ENCODE results near the gene CACNA1F.

CACNA1F gene

GRCh38 chrX:49230500-49231232 is 2.5 kb downstream of the CACNA1F start:
- peak; percentile 63 for DNase-seq (ENCODE audit: low spot score)

GRCh38 chrX:49228185-49228584 is 5.0 kb downstream of the CACNA1F start:
- no peak for DNase-seq (ENCODE audit: low spot score)

- no peak for DNase-seq (ENCODE audit: low spot score)
Observed at GRCh38 chrX:49227726-49228125, 5.4 kb downstream of the CACNA1F start.

- DNase-seq (ENCODE audit: low spot score) = no peak
Observed at GRCh38 chrX:49226946-49227345, 6.2 kb downstream of the CACNA1F start.

GRCh38 chrX:49225858-49226257 is 7.3 kb downstream of the CACNA1F start:
- no peak for DNase-seq (ENCODE audit: low spot score)

GRCh38 chrX:49221868-49222267 is 11.3 kb downstream of the CACNA1F start:
- no peak for DNase-seq (ENCODE audit: low spot score)

- DNase-seq (ENCODE audit: low spot score) = no peak
Observed at GRCh38 chrX:49220100-49220499, 13.0 kb downstream of the CACNA1F start.

- DNase-seq (ENCODE audit: low spot score) = no peak
Observed at GRCh38 chrX:49214996-49215526, 18.1 kb downstream of the CACNA1F start.

GRCh38 chrX:49214416-49214815 is 18.7 kb downstream of the CACNA1F start:
- no peak for DNase-seq (ENCODE audit: low spot score)

- DNase-seq (ENCODE audit: low spot score) = no peak
Observed at GRCh38 chrX:49212861-49213260, 20.3 kb downstream of the CACNA1F start.

- no peak for DNase-seq (ENCODE audit: low spot score)
Observed at GRCh38 chrX:49212209-49212608, 20.9 kb downstream of the CACNA1F start.

- no peak for DNase-seq (ENCODE audit: low spot score)
Observed at GRCh38 chrX:49211074-49211473, 22.1 kb downstream of the CACNA1F start.

GRCh38 chrX:49210406-49210805 is 22.7 kb downstream of the CACNA1F start:
- DNase-seq (ENCODE audit: low spot score) = no peak

- DNase-seq (ENCODE audit: low spot score) = no peak
Observed at GRCh38 chrX:49209434-49210251, 23.5 kb downstream of the CACNA1F start.

GRCh38 chrX:49208399-49208798 is 24.7 kb downstream of the CACNA1F start:
- no peak for DNase-seq (ENCODE audit: low spot score)

GRCh38 chrX:49206543-49206942 is 26.6 kb downstream of the CACNA1F start:
- DNase-seq (ENCODE audit: low spot score) = no peak

GRCh38 chrX:49205443-49205842 is 27.7 kb downstream of the CACNA1F start:
- no peak for DNase-seq (ENCODE audit: low spot score)

- no peak for DNase-seq (ENCODE audit: low spot score)
Observed at GRCh38 chrX:49204709-49205108, 28.4 kb downstream of the CACNA1F start.

GRCh38 chrX:49204017-49204416 is 29.1 kb downstream of the CACNA1F start:
- DNase-seq (ENCODE audit: low spot score) = no peak

GRCh38 chrX:49203536-49203935 is 29.6 kb downstream of the CACNA1F start:
- no peak for DNase-seq (ENCODE audit: low spot score)

GRCh38 chrX:49202022-49202421 is 31.1 kb downstream of the CACNA1F start:
- no peak for DNase-seq (ENCODE audit: low spot score)

GRCh38 chrX:49199906-49200771 is 33.0 kb downstream of the CACNA1F start, which contains the start of gene SYP:
Gene SYP, minus strand, starts transcription at chrX:49200193. Its CDS starts 7 bp downstream, at chrX:49200186.
- DNase-seq (ENCODE audit: low spot score) = peak; percentile 88

Data from CD4-positive, alpha-beta T cell treated with Interleukin-2 at 100 ng/mL for 4 hours (primary cell).